Stimulated activated CD4-positive, alpha-beta T cell treated with anti-CD3 and anti-CD28 coated beads, TNF-alpha, amount 100 ng/mL, for 24 hours (primary cell): ENCODE results near the gene SRD5A1.
A peak's percentile ranks its signal among the peaks of the same experiment; 100 is the strongest.

Source experiments
- DNase-seq, 3 experiments: peaks; one replicate each; pipeline ENCODE4 v3.0.0-alpha.2; 2020; ENCODE audit warnings: low read depth in 3 of 3

Gene SRD5A1

DNA sequence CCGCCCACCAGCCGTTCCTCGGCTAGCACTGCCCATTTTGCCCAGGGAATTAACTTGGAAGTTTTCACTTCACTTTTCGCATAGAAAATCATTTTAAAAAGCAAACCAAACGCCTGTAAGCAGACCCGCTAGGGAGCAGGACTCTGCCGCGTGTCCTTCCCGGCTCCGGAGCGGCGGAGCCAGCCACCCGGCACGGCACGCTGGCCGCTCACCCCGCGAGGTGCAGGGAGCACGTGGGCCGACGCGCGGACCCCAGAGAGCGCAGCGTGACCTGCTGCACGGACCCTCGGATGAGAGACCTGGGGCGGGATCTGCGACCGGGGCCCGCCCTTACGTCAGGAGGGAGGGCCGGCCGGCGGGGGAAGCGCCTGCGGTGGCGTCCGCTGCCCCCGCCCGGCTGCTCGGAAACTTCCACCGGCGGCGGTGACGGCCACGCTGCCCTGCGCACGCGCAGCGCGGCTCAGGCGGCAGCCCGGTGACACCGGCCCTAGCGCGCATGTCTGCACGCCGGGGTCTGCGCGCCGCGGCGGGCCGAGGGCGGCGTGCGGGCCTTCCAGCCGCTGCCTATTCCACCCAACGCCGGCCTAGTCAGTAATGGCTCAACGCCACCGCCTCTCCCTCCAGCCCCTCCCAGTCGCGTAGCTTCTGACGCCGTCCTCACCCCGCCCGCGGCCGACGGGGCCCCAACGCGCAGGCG lies 79.5 kb downstream of the SRD5A1 start:
- peak; percentile 93 to 95 (median 94) for DNase-seq

DNA sequence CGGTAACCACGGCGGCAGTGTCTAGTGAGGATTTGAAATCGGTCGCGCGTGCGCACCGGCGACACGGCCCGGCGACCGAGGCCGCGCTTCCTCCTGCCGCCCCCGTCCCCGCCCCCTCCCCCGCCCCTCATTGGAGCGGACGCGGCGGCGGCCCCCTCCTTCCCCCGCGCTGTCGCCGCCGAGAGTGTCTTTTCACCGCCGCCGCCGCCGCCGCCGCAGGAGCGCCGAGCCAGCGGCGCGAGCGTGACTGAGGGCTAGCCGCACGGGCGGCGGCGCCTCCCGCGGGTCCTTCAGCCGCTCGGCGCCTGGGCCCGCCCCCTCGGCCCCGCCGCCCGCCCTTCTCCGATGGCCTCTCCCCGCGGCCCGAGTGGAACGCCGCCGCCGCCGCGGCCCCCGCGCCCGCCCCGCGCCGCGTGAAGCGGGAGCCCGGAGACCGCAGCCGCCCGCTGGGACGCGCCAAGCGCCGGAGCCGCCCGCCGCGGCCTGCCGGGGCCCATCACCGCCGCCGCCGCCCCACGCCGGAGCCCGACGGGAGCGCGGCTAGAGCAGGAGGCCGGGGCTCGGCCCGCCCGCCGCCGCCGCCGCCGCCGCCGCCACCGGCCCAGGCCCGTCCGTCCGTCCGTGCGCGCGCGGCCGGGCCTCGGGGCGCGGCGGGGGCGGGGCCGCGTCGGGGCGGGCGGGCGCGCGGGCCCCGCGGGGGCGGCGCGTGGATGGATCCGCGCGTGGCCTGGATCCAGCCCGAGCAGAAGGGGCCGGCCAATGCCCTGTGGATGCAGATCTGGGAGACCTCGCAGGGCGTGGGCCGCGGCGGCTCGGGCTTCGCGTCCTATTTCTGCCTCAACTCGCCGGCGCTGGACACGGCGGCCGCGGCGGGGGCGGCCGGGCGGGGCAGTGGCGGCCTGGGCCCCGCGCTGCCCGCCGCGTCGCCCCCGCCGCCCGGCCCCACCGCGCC lies 80.3 kb downstream of the SRD5A1 start, which contains the start of gene TENT4A:
TSS of gene TENT4A (plus strand) at position 159 of the 952 bp plus-strand sequence. CDS start at position 711, 552 bp downstream.
- DNase-seq = no peak

DNA sequence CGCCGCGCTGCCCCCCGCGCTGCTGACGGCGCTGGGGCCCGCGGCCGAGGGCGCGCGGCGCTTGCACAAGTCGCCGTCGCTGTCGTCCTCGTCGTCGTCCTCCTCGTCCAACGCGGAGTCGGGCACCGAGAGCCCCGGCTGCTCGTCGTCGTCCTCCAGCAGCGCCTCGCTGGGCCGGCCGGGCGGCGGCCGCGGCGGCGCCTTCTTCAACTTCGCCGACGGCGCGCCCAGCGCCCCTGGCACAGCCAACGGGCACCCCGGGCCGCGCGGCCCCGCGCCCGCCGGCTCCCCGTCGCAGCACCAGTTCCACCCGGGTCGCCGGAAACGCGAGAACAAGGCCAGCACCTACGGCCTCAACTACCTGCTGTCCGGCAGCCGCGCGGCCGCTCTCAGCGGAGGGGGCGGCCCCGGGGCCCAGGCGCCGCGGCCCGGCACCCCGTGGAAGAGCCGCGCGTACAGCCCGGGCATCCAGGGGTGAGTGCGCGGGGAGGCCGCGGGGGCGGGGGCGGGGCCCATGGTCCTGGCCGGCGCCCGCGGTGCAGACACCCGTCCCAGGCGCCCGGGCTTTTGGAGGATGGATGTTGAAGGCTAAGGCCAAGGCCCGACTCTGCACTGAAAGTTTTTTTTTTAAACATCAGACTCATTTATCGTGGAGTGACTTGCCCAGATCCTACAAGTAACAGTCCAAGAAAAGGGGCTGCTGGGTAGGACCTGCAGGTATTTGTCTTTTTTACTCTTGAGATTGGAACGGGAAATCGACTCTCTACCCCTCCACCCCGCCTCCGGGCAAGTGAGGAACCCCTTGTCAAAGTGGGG lies 81.2 kb downstream of the SRD5A1 start:
- DNase-seq = no peak

DNA sequence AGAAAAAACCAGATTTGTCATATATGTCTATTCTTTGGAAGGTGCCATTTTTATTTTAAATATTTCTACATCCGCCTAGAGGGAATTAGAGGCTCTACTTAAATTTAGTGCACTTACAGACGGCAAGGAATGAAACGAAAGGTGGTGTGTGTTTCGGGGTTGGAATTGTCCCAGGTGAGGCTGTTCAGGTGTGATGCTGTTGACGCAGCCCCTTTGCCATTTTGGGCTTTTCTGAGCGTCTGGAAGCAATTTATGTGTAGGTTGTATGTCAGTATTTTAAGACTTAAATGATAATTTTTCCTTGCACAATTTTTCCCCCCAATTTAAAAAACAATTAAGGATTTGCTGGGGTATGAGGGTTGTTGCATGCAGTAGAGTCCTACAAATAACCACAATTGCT lies 82.0 kb downstream of the SRD5A1 start:
- DNase-seq = no peak

DNA sequence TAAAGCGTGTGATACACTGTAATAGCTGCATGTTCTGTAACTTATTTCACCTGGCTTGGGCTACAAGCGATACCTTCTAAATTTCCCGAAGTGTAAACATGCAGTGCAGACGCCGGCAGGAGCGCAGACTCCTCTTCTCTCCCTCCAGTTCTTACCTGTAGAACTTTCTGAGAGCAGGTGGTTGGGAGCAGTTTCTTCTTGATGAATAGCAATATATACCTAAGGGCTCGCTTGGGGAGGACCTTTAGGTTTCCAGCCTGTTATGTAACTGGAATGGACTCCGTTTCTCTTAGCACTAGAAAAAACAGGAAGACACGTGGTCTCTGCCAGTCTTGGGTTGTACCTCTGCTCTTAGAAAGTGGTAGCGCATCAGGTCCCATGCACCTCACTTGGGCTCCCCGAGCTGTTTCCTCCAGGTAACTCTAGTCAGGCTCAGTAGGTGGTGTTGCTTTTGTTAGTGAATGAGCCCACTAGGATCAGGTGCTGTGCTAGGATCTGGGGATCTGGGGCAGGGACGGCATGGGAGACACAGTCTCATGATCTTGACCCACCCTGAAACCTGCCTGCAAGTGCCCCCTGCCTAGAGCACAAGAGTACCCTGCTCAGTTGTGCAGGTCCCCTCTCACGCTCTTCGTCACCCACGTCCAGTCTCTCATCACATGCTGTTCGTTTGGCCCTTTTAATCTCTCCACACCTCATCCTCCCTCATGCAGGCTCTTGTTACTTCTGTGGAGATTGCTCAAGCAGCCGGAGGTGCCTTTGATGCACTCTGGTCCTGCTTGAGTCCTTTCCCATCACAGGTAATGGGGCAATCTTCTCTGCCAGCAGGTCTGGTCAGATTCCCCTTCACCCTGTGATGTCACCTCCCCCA lies 82.8 kb downstream of the SRD5A1 start:
- no peak for DNase-seq

- no peak for DNase-seq
Observed at GRCh38 chr5:6716629-6717149, 83.4 kb downstream of the SRD5A1 start.

GRCh38 chr5:6717247-6717646 lies 84.0 kb downstream of the SRD5A1 start:
- no peak for DNase-seq

DNA sequence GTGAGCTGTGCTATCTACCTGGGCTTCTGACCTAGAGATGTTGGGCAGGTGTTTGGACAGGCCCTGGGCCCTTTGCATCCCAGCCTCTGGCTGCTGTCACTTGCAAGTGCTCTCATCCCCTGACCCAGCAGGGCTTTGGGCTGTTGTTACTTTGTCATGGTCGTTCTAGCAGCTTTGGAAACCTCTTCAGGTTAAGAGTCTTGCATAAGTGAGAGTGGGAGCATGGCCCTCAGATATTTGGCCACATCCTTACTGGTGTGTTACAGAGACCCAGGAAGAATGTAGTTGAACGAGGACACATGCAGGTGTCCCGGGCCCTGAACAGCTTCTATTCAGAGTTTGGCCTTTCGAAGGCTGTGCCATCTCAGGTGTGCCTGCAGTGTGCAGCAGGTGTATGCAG lies 84.4 kb downstream of the SRD5A1 start:
- DNase-seq = no peak

DNA sequence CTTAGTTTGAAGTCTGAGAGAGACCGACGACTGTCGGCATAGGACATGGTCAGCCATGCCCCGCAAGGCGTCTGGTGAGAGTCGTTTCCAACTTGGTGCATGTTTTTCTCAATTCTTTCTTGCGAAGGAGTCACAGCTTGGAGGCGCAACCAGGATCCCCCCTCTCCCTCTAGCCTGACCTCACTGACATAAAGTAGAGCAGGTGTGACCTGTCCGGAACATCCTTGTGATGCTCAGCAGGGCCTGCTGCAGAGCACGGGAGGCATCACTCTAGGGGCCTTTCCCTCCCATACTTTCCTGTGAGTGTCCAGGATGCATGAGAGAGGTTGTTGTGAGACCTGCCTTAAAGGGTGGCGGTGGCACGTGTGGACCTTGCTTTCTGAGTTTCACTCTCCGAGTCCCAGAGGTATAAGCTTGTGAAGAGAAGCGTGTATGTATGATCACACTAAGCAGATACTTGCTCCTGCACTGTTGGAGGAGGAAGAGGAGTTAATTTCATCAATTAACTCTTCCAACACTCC lies 85.0 kb downstream of the SRD5A1 start:
- DNase-seq = no peak

DNA sequence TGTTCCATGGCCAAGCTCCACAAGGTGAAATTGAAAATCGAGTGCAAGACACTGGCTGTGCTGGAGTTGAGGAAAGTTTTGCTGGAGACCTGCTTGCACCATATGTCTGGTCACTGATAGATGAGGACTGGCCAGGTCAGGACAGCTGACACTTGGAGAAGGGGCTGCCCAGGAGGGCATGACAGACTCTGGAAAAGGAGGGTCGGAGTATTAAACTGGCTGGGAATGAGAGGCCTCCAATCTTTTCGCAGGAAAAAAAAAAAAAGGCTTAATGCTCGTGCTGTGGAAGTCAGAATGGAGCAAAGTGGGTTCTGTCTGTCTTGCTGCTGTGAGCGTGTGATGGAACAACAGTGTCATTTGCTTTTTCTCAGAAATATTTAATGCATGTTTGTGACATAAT lies 85.5 kb downstream of the SRD5A1 start:
- no peak for DNase-seq

- DNase-seq = no peak
Observed at GRCh38 chr5:6719417-6719816, 86.2 kb downstream of the SRD5A1 start.

- no peak for DNase-seq
Observed at GRCh38 chr5:6719896-6720560, 86.8 kb downstream of the SRD5A1 start.

DNA sequence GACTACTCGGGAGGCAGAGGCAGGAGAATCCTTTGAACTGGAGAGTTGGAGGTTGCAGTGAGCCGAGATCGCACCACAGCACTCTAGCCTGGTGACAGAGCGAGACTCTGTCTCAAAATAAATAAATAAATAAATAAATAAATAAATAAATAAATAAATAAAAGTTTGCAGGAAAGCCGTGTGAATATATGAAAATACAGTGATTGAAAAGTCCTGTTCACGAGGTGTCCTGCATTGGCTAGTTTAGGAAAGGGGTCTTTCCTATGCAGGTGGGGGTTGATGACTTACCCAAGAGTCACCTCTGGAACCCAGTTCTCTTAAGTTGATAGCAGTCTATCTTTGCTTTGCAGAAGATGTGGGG lies 87.3 kb downstream of the SRD5A1 start:
- no peak for DNase-seq

GRCh38 chr5:6721442-6721841 lies 88.2 kb downstream of the SRD5A1 start:
- DNase-seq = no peak

- no peak for DNase-seq
Observed at GRCh38 chr5:6722015-6722414, 88.8 kb downstream of the SRD5A1 start.

- DNase-seq = no peak
Observed at GRCh38 chr5:6723122-6723815, 90.0 kb downstream of the SRD5A1 start.

GRCh38 chr5:6723816-6724300 lies 90.6 kb downstream of the SRD5A1 start:
- DNase-seq = no peak
